ENCODE results near the gene PIGA.

DNA sequence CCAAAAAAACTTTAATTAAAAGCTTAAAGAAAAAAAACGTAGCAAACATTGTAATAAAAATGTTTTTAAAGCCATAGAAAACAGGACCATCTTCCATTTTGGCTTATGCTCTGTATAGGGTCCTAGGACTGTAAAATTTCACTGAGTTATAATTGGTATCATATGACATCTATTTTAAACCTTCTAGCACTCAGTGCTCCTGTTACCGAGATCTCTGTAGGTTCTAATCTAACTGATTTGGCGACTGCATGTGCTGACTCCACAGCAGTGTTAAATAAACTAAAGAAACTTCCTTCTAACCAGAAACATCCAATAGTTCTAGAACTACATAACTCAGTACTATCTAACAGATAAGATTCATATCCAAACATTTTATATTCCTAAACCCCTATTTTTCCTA lies 19.8 kb downstream of the PIGA start, which contains the start of gene ASB11:
- TF ChIP-seq, protein P1, sequence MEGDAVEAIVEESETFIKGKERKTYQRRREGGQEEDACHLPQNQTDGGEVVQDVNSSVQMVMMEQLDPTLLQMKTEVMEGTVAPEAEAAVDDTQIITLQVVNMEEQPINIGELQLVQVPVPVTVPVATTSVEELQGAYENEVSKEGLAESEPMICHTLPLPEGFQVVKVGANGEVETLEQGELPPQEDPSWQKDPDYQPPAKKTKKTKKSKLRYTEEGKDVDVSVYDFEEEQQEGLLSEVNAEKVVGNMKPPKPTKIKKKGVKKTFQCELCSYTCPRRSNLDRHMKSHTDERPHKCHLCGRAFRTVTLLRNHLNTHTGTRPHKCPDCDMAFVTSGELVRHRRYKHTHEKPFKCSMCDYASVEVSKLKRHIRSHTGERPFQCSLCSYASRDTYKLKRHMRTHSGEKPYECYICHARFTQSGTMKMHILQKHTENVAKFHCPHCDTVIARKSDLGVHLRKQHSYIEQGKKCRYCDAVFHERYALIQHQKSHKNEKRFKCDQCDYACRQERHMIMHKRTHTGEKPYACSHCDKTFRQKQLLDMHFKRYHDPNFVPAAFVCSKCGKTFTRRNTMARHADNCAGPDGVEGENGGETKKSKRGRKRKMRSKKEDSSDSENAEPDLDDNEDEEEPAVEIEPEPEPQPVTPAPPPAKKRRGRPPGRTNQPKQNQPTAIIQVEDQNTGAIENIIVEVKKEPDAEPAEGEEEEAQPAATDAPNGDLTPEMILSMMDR (IDR thresholded peaks at IDR 0.05 in 8 of 11, conservative IDR thresholded peaks at IDR 0.05 in 3 of 11): no peak
- TF ChIP-seq POLR2A (IDR thresholded peaks at IDR 0.05) (no peak), POLR2AphosphoS5 (IDR thresholded peaks at IDR 0.05) (no peak)
